GM21381 (cell line): ENCODE data around the gene KMT2C.
"Not testable (repeated sequence)": the region's sequence is repeated elsewhere in the genome, so short reads cannot be mapped to it uniquely, and the experiment has no call there.

Experiments
- ATAC-seq: cut with Tn5 transposase; IDR thresholded peaks from one replicate; pipeline ENCODE4 v1.9.1; 2021; ENCODE audit warnings: mild to moderate bottlenecking, moderate library complexity; ENCODE audit not compliant: unreplicated experiment

KMT2C gene

DNA sequence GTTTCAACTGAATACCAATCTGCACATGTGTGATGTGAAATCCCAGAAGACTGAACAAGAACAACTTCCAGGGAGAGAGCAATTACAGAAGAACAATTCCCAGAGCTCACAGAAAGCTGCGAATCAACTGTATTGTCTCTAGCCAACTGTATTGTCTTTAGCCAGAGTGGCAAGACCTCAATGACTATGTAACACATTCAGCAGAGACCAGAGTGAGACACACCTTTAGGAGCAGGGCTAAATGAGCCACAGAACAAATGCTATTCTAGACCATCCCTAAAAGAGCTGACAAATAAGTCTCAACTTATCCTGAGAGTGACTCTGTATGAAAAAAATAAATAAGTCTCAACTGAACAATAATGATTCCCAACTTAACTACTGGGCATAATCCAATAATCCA is 72.0 kb downstream of the KMT2C start:
- ATAC-seq, result no peak

DNA sequence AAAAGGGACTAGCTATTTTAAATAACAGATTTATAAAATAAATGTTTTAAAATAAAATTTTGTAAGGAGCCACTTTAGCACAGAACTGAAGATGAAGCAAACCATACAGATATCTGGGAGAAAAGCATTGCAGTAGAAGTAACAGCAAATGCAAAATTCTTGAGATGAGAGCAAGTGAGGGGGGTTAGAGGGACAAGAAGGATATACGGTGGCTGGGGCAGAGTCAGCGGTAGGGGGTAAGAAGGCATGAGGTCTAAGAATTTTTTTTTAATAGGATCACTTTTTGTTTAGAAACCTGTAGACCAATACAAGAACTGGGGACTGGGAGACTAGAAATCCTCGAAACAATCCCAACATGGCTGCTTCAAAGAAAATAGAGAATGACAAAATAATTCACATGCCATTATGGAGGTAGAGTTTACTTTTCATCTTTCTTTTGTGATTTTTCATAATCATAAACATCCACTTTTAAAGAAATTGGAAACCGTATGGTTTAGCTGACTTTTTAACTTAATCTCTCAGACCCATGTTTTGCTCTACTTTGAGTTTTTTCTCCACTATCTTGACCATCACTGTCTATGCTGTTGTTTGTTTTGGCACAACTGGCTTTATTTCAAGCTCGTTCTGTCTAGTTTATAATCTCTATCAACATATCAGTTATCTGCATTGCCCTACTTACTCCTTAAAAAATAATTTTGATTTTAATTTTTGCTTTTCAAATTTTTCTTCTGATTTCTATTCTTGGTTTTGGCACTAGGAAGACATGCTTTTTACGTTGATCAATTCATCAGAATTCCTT is 73.5 kb downstream of the KMT2C start:
- ATAC-seq, result no peak

DNA sequence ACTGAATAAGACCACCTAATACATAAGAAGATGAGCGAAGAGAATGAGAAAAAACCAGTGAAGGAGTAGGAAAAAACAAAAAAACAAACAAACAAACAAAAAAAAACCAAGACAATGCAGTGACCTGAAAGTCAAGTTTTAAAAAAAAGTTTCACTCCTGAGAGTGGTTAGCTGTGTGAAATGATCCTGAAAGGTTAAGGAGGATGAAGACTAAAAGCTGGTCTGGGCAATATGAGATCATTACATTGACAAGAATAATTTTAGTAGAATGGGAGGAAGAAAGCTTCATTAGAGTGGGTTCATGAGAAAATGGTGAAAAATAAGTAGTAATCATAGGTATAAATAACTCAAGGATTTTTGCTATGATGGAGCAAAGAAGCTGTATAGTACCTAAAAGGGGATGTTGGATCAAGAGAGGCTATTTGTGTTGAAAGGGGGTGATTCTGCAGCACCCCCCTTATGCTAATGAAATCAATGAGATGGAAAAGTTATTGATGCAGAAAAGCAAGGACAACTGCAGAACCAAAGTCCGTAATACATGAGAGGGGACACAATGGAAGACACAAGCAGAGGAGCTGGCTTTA is 80.2 kb downstream of the KMT2C start:
- peak; percentile 56 for ATAC-seq

DNA sequence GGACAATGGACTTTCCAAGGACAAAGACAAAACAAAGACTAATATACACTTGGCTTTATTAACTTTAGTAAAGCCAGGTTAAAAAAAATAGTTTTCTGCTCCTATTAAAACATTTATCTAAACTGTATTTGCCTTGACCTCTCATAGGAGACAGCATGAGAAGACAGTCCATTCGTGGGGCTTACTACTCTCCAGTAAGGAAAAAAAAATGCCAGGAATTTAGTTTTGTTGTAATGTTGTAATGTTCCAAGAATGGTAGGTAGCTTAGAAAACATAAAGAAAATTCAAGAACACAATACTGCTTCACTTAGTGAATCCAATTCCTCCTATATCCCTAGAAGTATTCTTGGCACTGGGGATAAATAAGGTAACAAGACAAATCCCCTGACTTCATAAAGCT is 81.7 kb downstream of the KMT2C start:
- ATAC-seq, result no peak

DNA sequence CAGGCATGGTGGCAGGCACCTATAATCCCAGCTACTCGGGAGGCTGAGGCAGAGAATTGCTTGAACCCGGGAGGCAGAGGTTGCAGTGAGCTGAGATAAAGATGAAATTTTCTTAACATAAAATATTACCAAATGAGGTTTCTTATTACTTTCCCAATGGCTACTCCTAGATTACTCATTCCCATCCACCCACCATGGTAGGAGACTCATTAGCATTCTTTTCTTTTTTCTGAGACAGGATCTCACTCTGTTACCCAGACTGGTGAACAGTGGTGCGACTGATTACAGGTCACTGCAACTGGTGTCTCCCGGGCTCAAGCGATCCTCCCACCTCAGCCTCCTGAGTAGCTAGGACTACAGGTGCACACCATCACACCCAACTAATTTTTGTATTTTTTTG is 82.5 kb downstream of the KMT2C start:
- ATAC-seq, result not testable (repeated sequence)

DNA sequence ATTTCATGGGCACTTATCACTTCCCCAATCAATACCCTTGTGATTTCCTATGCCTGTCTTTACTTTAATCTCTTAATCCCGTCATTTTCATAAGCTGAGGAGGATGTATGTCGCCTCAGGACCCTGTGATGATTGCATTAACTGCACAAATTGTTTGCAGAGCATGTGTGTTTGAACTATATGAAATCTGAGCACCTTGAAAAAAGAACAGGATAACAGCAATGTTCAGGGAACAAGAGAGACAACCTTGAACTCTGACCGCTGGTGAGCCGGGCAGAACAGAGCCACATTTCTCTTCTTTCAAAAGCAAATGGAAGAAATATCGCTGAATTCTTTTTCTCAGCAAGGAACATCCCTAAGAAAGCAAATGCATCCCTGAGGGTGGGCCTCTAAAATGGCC is 84.1 kb downstream of the KMT2C start:
- not testable (repeated sequence) for ATAC-seq

DNA sequence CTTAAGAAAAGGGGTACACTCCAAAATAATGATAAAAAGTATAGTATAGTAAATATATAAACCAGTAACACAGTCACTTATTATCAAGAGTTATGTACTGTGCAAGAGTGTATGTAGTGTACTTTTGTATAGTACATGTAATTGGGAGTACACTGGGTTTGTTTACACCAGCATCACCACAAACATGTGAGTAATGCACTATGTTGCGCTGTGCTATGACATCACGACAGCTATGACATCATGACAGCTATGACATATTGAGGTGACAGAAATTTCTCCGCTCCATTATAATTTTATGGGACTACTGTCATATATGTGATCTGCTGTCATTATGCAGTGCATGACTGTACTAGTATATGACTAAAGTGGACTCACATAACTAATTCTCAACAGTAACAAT is 84.6 kb downstream of the KMT2C start:
- ATAC-seq, result no peak

DNA sequence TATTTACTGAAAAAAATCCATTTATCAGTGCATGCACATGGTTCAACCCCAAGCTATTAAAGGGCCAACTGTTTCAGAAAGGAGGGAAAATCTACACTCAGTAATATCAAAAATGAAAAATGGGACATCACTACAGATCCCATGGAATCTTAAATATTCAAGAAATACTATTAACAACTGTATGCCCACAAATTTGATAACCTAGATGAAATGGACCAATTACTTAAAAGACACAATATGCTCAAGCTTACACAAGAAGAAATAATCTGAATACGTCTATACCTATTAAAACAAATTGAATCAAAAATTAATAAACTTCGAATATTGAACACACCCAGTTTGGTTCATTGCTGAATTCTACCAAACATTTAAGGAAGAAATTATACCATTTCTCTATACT is 87.9 kb downstream of the KMT2C start:
- ATAC-seq, result no peak

DNA sequence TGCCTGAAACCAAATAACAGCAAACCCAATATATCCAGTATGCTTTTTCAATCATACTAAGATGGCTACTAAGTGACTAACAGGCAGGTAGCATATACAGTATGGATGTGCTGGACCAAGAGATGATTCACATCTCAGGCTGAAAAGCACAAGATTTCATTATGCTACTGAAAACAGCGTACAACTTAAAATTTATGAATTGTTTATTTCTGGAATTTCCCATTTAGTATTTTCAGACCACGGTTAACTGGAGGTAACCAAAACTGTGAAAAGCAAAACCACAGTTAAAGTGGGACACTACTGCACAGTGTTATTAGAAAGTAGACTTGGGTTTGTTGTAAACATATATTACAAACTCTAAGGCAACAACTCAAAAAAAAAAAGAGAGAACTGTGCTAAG is 91.5 kb downstream of the KMT2C start:
- ATAC-seq, result peak; percentile 46

DNA sequence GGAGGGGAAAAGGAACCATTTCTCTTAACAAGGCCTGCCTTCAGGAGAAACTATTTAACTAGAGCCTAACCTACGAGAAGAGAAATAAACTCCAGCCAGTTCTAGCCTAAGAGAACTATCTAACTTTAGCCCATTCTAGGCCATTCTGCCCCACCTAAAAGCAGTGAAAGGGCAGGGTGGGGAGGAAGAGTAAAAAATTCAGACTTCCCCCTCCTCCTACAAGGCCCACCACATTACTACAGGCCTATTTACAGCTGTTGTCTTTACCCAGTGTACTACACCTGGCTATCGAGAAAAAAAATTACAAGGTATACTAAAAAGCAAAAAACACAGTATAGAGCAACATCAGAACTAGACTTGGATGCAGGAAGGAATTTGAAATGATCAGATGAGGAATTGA is 93.0 kb downstream of the KMT2C start:
- no peak for ATAC-seq

DNA sequence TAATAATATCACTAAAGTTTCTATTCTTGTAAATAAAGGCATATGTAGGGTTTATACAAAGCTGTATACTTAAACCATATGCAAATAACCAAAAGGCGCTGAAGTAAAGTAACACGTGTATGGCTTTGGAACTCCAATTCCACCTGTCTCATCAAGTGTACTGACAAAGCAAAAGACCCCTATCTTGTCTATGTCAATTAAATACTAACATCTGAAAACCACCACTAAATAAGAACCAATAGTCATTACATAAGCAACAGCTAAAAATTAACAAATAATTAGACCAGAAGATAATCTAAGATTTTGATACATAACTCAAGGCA is 93.9 kb downstream of the KMT2C start:
- ATAC-seq, result no peak

DNA sequence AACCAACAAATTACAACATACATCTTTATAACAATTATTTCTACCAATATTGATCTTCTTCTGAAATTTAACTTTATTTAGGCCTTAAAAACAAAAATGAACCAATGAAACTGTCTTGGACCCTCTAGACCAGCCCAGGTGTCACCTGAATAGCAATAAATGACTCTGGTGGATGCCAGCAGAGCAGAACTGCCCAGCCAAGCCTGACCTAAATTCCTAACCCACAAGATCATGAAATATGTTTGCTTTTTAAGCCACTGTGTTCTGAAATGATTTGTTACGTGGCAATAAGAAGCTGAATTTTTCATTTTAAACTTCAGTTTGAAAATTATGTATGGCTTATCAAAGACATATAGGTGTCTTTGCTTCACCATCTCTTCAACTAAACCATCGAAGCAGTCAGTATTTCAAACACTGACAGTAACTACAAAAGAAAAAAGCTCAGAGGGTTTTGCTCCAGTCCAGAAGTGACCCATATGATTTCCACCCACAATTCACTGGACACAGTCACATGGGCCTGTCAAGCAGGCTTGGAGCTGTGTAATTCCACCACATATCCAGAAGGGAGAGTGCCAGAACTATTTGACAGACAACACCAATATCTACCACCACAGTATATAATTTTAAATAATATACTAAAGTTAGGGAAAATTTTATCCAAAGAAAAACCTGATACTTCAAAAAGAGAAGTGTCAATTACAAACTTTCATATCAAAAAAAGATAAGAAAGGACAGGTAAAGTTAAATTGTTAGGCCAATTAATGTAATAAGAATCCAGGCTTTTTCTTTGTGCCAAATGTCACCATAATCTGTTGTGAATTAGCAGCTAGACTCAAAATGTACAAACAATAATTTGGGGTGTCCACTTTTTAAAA is 94.5 kb downstream of the KMT2C start:
- ATAC-seq, result peak; percentile 41

DNA sequence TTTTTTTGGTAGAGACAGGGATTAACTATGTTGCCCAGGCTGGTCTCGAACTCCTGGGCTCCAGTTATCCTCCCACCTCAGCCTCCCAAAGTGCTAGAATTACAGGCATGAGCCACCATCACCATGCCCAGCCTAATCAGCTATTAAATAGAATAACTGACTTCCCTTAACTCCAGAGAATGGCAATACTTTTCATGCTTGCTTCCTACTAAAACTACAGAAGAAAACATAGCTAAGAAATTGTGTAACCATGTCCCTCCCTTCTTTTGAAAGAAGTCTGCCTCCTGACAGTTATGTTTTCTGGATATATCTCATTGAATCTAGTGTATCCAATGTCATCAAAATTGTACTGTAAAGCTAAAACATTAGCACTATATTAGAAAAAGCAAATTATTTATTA is 95.6 kb downstream of the KMT2C start:
- ATAC-seq, result no peak

DNA sequence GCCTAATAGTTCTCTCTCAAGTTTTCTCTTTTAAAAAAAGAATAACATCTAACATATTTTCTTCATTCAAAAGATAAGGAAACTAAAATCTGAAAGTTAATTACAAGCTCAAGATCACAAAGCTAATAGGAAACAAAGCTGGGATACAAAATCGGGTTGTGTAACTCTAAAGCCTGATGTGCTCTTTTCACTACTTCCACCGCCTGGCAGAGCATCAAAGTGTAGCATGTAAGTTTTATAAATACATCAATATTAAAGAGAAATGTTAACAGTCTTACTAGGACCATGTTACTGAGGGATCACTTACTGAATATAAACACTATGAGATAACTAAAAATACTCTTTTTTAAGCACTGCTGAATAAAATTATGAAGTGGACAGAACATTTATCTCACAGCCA is 97.2 kb downstream of the KMT2C start:
- no peak for ATAC-seq

DNA sequence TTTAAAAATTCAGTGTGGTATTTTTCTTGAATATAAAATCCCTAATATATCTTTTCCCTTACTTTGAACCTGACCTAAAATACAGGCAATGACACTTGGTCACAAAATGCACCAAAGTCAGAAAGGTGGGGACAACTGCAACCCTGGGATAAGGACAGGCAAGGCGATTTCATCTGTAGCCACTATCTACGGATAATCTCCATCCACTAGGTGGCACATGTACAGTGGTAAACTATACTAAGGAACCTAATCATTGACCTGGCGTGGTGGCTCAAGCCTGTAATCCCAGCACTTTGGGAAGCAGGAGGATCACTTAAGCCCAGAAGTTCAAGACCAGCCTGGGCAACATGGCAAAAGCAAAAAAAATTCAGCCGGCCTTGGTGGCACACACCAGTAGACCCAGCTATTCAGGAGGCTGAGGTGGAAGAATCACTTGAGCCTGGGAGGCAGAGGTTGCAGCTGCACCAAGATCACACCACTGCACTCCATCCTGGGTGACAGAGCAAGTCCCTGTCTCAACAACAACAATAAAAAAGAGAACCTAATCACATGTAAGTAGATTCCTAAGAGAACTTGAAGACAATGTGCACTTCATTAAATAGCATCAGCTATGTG is 98.9 kb downstream of the KMT2C start:
- peak; percentile 44 for ATAC-seq

DNA sequence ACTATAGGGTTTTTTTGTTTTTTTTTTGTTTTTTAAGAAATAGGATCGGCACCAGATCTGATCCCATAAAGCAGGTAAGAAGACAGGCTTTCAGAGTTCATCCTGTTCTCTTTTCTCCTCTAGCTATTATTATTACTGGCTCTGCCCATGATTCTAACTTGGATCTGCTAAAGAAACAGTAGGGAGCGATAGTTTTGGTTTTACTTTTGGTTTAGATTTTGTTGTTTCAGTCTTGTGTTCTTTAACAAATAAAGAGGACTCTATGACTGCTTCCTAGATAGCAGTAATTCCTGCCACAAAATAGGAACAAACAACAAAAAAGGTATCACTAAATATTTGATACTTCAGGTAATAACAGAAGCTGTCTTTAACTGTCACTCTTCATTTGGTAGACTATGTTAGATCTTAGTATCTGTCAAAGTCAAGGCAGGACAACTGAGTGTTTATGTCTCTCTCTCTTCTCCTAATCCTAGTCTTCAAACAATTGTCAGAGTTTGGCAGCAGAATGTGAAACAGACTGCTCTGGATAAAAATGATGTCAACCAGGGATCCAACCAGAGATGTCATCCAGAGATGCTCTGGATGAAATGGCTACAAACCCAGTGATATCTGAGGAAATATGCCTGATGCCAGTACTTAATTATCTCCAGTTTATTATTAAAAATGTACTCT is 99.8 kb downstream of the KMT2C start:
- no peak for ATAC-seq

DNA sequence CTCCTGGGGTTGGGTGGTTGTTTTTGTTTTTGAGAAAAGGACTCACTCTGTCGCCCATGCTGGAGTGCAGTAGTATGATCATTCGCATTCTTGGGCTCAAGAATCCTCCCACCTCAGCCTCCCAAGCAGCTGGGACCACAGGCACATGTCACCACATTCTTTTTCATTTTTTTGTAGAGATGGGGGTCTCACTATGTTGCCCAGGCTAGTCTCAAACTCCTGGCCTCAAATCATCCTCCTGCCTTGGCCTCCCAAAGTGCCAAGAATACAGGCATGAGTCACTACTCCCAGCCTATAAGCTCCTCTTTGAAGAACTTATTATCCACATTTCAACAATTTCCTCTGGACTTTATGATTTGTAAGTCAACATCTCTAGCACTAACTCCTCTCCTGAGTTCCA is 102.7 kb downstream of the KMT2C start:
- no peak for ATAC-seq

DNA sequence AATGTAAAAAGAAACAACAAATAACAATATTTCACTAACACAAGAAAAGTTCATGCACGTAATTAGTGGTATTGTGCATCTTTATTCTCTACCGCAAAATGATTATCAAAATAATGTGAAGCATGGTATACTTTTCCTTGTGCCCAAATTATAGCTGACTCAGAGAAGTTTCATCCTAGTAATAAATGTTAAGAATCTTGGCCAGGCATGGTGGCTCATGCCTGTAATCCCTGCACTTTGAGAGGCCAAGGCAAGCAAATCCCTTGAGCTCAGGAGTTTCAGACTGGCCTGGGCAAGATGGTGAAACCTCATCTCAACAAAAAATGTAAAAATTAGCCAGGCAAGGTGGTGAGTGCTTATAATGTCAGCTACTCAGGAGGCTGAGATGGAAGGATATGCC is 105.0 kb downstream of the KMT2C start:
- ATAC-seq, result no peak

DNA sequence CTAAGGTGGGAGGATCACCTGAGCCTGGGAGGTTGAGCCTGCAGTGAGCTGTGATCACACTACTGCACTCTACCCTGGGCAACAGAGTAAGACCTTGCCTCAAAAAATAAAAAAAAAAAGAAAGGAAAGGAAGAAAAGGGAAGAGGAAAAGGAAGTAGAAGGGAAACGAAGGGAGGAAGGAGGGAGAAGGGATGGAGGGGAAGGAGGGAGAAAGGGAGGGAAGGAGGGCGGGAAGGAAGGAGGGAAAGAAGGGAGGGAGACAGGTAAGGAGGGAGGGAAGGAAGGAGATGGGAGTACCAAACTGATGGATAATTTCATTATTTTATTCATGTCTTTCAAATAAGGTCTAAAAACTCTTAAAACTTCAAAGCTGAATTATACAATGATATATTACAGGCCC is 106.3 kb downstream of the KMT2C start:
- no peak for ATAC-seq

DNA sequence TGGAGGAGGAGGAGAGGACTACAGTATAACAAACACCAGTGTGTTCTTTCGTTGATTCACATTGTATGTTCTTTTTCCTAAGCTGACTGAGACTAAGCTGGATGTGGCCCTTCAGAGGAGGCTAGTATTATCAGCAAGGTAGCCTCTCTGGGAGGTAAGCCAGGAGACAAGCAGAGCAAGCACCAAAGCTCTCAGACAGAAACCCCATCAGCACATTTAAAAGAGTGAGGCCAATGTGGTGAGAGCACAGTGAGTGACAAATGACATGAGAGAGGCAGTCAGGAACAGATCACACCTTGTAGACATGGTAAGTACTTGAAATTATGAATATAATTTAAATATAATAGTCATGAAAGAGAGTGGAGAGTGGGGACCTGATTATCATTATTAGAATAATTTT is 107.6 kb downstream of the KMT2C start:
- no peak for ATAC-seq

DNA sequence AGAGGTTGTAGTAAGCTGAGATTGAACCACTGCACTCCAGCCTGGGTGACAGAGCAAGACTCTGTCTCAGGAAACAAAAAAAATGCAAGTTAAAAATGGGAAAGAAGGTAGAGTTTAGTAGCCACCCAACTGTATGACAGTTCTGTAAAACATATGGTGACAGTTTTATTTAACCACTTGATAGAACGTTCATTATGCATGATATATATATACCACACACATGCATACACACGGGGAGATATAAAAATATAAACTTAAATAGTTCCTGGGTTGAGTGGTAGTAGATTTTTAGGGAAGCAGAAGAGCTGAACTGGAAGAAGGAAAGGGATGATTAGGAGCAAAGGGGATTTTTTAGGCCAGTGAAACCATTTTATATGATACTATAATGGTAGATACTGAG is 120.0 kb downstream of the KMT2C start:
- ATAC-seq, result no peak
